A673 (cell line): ENCODE data around the gene CASP9. TPM values are rescaled to one million over a fixed set of nuclear protein-coding genes. Genes with fewer than 3 reads are reported as not detected.

ENCODE experiments used
- BruUV-seq: library from RNA; stranded (reverse); fragments of 400-500 nt; replicated peaks from 2 replicates; lab custom pipeline; 2021; lab: Mats Ljungman, UMichigan
- CTCF ChIA-PET: fragments of 300-600 bp; sonication (Branson Sonifier 250); formaldehyde crosslinking; loops from one replicate; lab custom pipeline; 2022; ENCODE audit warnings: antibody characterized with exemption; lab: Charles Lee
- POLR2A ChIA-PET: fragments of 300-600 bp; sonication (Branson Sonifier 250); formaldehyde crosslinking; loops from one replicate; lab custom pipeline; 2022; ENCODE audit warnings: antibody characterized with exemption; ENCODE audit not compliant: low non-redundant PET; lab: Charles Lee
- DNase-seq: peaks from one replicate; pipeline ENCODE4 v3.0.0-alpha.2; 2015; ENCODE audit warnings: low spot score
- H3K27ac ChIP-seq: fragments of 200-600 bp; sonication (generic); 2 replicates; pipeline ENCODE4 v1.5.1; 2016; ENCODE audit warnings: mixed run types, low read depth, mild to moderate bottlenecking, mixed read lengths, antibody characterized with exemption, low read length; ENCODE audit not compliant: poor library complexity, severe bottlenecking
- H3K27me3 ChIP-seq: fragments of 200-600 bp; sonication (generic); replicated peaks from 2 replicates; pipeline ENCODE4 v1.6.1; 2017; ENCODE audit warnings: mixed run types, low read depth, mild to moderate bottlenecking, mixed read lengths, antibody characterized with exemption, low read length; ENCODE audit not compliant: insufficient read depth, poor library complexity
- H3K36me3 ChIP-seq: fragments of 200-600 bp; sonication (generic); 2 replicates; pipeline ENCODE4 v1.6.1; 2016; ENCODE audit warnings: mixed run types, mild to moderate bottlenecking, mixed read lengths, antibody characterized with exemption, low read length; ENCODE audit not compliant: insufficient read depth, poor library complexity, severe bottlenecking
- H3K4me1 ChIP-seq: fragments of 200-600 bp; sonication (generic); 2 replicates; pipeline ENCODE4 v1.6.1; 2017; ENCODE audit warnings: mixed run types, mild to moderate bottlenecking, mixed read lengths, antibody characterized with exemption, low read length; ENCODE audit not compliant: insufficient read depth, poor library complexity, severe bottlenecking
- H3K4me3 ChIP-seq: fragments of 200-600 bp; sonication (generic); 2 replicates; pipeline ENCODE4 v1.5.1; 2016; ENCODE audit warnings: low read depth, mixed run types, mild to moderate bottlenecking, mixed read lengths, low read length; ENCODE audit not compliant: poor library complexity, severe bottlenecking
- H3K9me3 ChIP-seq: fragments of 200-600 bp; sonication (generic); 2 replicates; pipeline ENCODE4 v1.6.1; 2016; ENCODE audit warnings: mixed run types, low read depth, mild to moderate bottlenecking, mixed read lengths, antibody characterized with exemption, low read length; ENCODE audit not compliant: poor library complexity, severe bottlenecking
- EZH2 ChIP-seq: fragments of 200-600 bp; sonication (generic); IDR thresholded peaks from 2 replicates; pipeline ENCODE4 v1.6.1; 2017; ENCODE audit warnings: borderline replicate concordance, low read depth, mild to moderate bottlenecking, mixed read lengths, antibody characterized with exemption, low read length; ENCODE audit not compliant: poor library complexity, severe bottlenecking
- intact Hi-C: fragments of 100-400 bp; cut with micrococcal nuclease; formaldehyde crosslinking; loops from one replicate; pipeline ENCODE4 v1.10.0; 2022; ENCODE audit not compliant: unreplicated experiment
- total RNA-seq: library from RNA; stranded (reverse); gene quantifications from 2 replicates; pipeline ENCODE4 v1.2.3, GENCODE V29; 2021
- TF ChIP-seq, protein P1 (sequence below): fragments of 300-800, 200-600 bp; sonication (generic); conservative IDR thresholded peaks from 2 replicates; pipeline ENCODE4 v1.5.1; 2017; ENCODE audit warnings: low read depth, mild to moderate bottlenecking, antibody characterized with exemption, low read length, moderate library complexity, mixed read lengths

The CASP9 gene
- total RNA-seq, 1 experiment from 2014 or later: 7.0 TPM

DNA sequence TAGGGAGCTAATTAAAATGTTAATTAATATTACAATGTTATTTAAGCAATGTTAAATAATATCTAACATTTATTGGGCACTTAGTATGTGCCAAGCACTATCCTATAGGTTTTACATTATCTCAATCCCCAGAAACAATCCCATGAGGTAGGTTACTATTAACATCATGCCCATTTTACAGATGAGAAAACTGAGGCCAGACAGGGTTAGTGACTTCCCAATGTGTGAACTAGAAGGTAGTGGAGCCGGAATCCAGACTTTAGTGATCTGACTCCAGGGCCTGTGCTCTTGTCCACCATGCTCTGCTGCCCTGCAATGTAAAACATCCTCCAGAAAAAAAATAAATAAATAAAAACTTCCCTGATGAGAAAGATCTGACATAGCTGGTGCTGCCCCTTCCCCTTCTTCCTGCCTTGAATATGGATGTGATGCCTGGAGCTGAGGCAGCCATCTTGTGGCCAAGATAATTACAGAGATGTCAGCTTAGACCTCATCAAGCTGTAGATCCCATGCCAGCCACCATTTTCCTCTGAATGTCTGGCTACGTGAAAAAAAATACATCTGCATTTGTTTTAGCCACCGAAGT lies 75.0 kb downstream of the CASP9 start:
- Histone ChIP-seq H3K36me3 (no peaks in the 10 kb centered on the region), H3K27ac (no peak overlapping the region), H3K9me3 (no peaks in the 10 kb centered on the region), H3K27me3 (no peaks in the 10 kb centered on the region), H3K4me3 (no peak overlapping the region), H3K4me1 (no peaks in the 10 kb centered on the region)
- ChIA-PET POLR2A (no interaction called here), CTCF (no interaction called here)
- intact Hi-C loops: no loop called here
- DNase-seq: no peak
- no peak for TF ChIP-seq EZH2
- TF ChIP-seq, protein P1, sequence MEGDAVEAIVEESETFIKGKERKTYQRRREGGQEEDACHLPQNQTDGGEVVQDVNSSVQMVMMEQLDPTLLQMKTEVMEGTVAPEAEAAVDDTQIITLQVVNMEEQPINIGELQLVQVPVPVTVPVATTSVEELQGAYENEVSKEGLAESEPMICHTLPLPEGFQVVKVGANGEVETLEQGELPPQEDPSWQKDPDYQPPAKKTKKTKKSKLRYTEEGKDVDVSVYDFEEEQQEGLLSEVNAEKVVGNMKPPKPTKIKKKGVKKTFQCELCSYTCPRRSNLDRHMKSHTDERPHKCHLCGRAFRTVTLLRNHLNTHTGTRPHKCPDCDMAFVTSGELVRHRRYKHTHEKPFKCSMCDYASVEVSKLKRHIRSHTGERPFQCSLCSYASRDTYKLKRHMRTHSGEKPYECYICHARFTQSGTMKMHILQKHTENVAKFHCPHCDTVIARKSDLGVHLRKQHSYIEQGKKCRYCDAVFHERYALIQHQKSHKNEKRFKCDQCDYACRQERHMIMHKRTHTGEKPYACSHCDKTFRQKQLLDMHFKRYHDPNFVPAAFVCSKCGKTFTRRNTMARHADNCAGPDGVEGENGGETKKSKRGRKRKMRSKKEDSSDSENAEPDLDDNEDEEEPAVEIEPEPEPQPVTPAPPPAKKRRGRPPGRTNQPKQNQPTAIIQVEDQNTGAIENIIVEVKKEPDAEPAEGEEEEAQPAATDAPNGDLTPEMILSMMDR: no peak
- BruUV-seq: no TSS peak

DNA sequence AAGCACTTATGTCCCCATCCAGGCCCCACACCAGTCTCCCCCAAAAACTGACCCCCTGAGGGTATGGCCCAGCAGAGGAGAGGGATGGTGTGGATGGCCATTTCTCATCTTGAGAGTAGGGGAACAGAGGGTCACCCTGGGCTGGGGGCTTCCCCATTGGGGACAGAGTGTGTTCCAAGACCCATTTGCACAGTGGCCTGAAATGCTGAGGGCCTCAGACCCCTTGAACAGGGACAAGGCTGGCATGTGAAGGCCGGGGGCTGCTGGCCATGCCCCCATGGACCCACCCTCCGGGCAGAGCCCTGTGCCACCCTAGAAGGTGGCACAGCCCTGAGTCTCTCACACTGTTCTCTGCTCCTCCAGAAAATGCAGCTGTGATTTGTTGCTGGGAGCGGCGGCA lies 77.8 kb downstream of the CASP9 start:
- Histone ChIP-seq H3K36me3 (no peaks in the 10 kb centered on the region), H3K9me3 (no peaks in the 10 kb centered on the region), H3K27me3 (no peaks in the 10 kb centered on the region), H3K27ac (no peak overlapping the region), H3K4me3 (no peak overlapping the region), H3K4me1 (no peaks in the 10 kb centered on the region)
- intact Hi-C loops: no loop called here
- no peak for DNase-seq
- ChIA-PET POLR2A (no interaction called here), CTCF (no interaction called here)
- no TSS peak for BruUV-seq
- TF ChIP-seq, protein P1: no peak
- no peak for TF ChIP-seq EZH2

DNA sequence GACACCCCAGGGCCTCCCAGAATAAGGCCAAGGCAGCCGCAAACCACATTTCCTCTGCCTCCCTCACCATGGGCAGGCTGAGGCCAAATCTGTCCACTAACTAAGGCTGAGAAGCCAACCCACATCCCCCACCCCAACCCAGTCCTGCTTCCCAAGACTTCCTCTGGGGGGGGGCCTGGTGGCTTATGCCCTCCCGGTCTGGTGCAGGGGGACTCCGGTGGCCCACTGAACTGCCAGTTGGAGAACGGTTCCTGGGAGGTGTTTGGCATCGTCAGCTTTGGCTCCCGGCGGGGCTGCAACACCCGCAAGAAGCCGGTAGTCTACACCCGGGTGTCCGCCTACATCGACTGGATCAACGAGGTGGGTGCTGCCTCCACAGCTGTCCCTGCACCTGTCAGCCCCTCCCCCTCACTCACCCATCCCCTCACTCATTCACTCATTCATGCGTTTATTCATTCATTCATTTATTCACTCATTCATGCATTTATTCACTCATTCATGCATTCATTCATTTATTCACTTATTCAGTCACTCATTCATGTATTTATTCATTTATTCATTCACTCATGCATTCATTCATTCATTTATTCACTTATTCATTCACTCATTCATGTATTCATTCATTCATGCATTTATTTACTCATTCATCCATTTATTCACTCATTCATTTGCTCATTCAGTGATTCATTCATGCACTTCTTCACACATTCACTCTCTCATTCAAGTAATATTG lies 78.5 kb downstream of the CASP9 start:
- no TSS peak for BruUV-seq
- no peak overlapping the region for H3K4me3 ChIP-seq
- TF ChIP-seq EZH2: no peak
- TF ChIP-seq, protein P1: no peak
- H3K27ac ChIP-seq: no peak overlapping the region
- H3K36me3 ChIP-seq: no peaks in the 10 kb centered on the region
- DNase-seq: no peak
- H3K27me3 ChIP-seq: no peaks in the 10 kb centered on the region
- no peaks in the 10 kb centered on the region for H3K4me1 ChIP-seq
- no peaks in the 10 kb centered on the region for H3K9me3 ChIP-seq
- intact Hi-C loops: no loop called here
- CTCF ChIA-PET: no interaction called here
- POLR2A ChIA-PET: no interaction called here
